Smooth muscle cell (in vitro differentiated cells): Measurements from ENCODE around the gene PGPEP1. TPM values are rescaled to one million over a fixed set of nuclear protein-coding genes. Genes with fewer than 3 reads are reported as not detected.
"Not testable (repeated sequence)": the region's sequence is repeated elsewhere in the genome, so short reads cannot be mapped to it uniquely, and the experiment has no call there.

Experiments used
- DNase-seq: peaks from one replicate; lab custom pipeline; 2025; ENCODE audit not compliant: unreplicated experiment; lab: John Stamatoyannopoulos, UW
- H2AFZ ChIP-seq: fragments of 200-600 bp; sonication (generic); 2 replicates; pipeline ENCODE4 v1.6.0; 2016; ENCODE audit warnings: antibody characterized with exemption, low read depth, mild to moderate bottlenecking
- H3F3A ChIP-seq: fragments of 200-600 bp; sonication (generic); 2 replicates; pipeline ENCODE4 v1.6.0; 2017; ENCODE audit warnings: antibody characterized with exemption, low read depth
- H3K27ac ChIP-seq: fragments of 200-600 bp; sonication (generic); 2 replicates; pipeline ENCODE4 v1.5.1; 2016; ENCODE audit warnings: low read depth, mild to moderate bottlenecking
- H3K27me3 ChIP-seq: fragments of 200-600 bp; sonication (generic); 2 replicates; pipeline ENCODE4 v1.6.1; 2016; ENCODE audit warnings: low read depth, mild to moderate bottlenecking
- H3K36me3 ChIP-seq: fragments of 200-600 bp; sonication (generic); 2 replicates; pipeline ENCODE4 v1.5.1; 2016; ENCODE audit warnings: low read depth
- H3K4me1 ChIP-seq: fragments of 200-600 bp; sonication (generic); 2 replicates; pipeline ENCODE4 v1.5.1; 2016; ENCODE audit warnings: low read depth
- H3K4me2 ChIP-seq: fragments of 200-600 bp; sonication (generic); 2 replicates; pipeline ENCODE4 v1.6.0; 2016; ENCODE audit warnings: mild to moderate bottlenecking
- H3K4me3 ChIP-seq: fragments of 200-600 bp; sonication (generic); 2 replicates; pipeline ENCODE4 v1.5.1; 2016; ENCODE audit warnings: mild to moderate bottlenecking
- H3K79me2 ChIP-seq: fragments of 200-600 bp; sonication (generic); 2 replicates; pipeline ENCODE4 v1.6.0; 2016; ENCODE audit warnings: low read depth, mild to moderate bottlenecking
- H3K9ac ChIP-seq: fragments of 200-600 bp; sonication (generic); 2 replicates; pipeline ENCODE4 v1.6.0; 2016; ENCODE audit warnings: low read depth
- H3K9me3 ChIP-seq: fragments of 200-600 bp; sonication (generic); replicated peaks from 2 replicates; pipeline ENCODE4 v1.5.1; 2016; ENCODE audit warnings: low read depth
- H4K20me1 ChIP-seq: fragments of 200-600 bp; sonication (generic); 2 replicates; pipeline ENCODE4 v1.6.0; 2016; ENCODE audit warnings: low read depth
- WGBS: methylation state at CpG from one replicate; pipeline ENCODE4 v1.1.7; 2016; ENCODE audit warnings: low lambda C conversion rate; 5-methylcytosine and 5-hydroxymethylcytosine counted together
- polyA plus RNA-seq: library from polyadenylated mRNA; unstranded; fragments of >200 nt; fragmentation: Nextera tagmentation; extraction: Ambion mirVana; gene quantifications from 2 replicates; pipeline ENCODE4 v1.2.1, GENCODE V29; 2016
- total RNA-seq: library from RNA; depleted of rRNA; stranded (reverse); fragments of >200 nt; gene quantifications from 2 replicates; pipeline ENCODE4 v1.2.3, GENCODE V29; 2014
- TF ChIP-seq, protein P1 (sequence below): fragments of 200-600 bp; sonication (generic); IDR thresholded peaks from 2 replicates; pipeline ENCODE4 v1.5.1; 2017; ENCODE audit warnings: borderline replicate concordance, mild to moderate bottlenecking, antibody characterized with exemption; ENCODE audit not compliant: insufficient read depth, poor library complexity, severe bottlenecking

PGPEP1 gene
- total and polyA plus RNA-seq, 2 experiments from 2014 or later = 4.5 to 11.7 TPM

DNA sequence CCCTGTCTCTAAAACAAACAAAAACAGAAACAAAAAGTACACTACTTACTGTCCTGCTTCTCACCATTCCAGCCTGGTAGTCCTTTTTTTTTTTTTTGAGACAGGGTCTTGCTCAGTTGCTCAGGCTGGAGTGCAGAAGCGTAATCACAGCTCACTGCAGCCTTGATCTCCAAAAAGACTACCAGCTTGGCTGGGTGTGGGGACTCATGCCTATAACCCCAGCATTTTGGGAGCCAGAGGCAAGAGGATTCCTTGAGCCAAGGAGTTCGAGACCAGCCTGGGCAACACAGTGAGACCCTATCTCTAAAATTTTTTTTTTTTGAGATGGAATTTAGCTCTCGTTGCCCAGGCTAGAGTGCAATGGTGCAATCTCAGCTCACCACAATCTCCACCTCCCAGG lies 40.4 kb downstream of the PGPEP1 start:
- H3K36me3 ChIP-seq = no peaks in the 10 kb centered on the region
- no peak overlapping the region for H3K9ac ChIP-seq
- no peak overlapping the region for H3K4me2 ChIP-seq
- H2AFZ ChIP-seq = no peak overlapping the region
- no peak for DNase-seq
- WGBS = 80% methylated on average over 3 of the region's 3 CpGs
- no peaks in the 10 kb centered on the region for H3K9me3 ChIP-seq
- H3F3A ChIP-seq = peaks cover 10% of the 10 kb centered on the region
- no peaks in the 10 kb centered on the region for H4K20me1 ChIP-seq
- no peaks in the 10 kb centered on the region for H3K79me2 ChIP-seq
- TF ChIP-seq, protein P1, sequence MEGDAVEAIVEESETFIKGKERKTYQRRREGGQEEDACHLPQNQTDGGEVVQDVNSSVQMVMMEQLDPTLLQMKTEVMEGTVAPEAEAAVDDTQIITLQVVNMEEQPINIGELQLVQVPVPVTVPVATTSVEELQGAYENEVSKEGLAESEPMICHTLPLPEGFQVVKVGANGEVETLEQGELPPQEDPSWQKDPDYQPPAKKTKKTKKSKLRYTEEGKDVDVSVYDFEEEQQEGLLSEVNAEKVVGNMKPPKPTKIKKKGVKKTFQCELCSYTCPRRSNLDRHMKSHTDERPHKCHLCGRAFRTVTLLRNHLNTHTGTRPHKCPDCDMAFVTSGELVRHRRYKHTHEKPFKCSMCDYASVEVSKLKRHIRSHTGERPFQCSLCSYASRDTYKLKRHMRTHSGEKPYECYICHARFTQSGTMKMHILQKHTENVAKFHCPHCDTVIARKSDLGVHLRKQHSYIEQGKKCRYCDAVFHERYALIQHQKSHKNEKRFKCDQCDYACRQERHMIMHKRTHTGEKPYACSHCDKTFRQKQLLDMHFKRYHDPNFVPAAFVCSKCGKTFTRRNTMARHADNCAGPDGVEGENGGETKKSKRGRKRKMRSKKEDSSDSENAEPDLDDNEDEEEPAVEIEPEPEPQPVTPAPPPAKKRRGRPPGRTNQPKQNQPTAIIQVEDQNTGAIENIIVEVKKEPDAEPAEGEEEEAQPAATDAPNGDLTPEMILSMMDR = no peak
- H3K27ac ChIP-seq = no peak overlapping the region
- H3K4me1 ChIP-seq = peaks cover 7% of the 10 kb centered on the region
- no peaks in the 10 kb centered on the region for H3K27me3 ChIP-seq
- no peak overlapping the region for H3K4me3 ChIP-seq

DNA sequence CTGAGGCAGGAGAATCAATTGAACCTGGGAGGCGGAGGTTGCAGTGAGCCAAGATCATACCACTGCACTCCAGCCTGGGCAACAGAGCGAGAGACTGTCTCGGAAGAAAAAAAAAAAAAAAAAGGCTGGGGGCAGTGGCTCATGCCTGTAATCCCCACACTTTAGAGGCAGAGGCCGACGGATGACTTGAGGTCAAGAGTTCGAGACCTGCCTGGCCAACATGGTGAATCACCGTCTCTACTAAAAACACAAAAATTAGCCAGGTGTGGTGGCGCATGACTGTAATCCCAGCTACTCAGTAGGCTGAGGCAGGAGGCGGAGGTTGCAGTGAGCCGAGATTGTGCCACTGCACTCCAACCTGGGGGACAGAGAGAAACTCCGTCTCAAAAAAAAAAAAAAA lies 43.2 kb downstream of the PGPEP1 start:
- H3K4me3 ChIP-seq, DNase-seq, H3K4me2 ChIP-seq, H3K9ac ChIP-seq, H3F3A ChIP-seq, H3K27me3 ChIP-seq, H3K79me2 ChIP-seq, H3K4me1 ChIP-seq, H3K9me3 ChIP-seq, H3K27ac ChIP-seq, H3K36me3 ChIP-seq, H4K20me1 ChIP-seq, H2AFZ ChIP-seq: not testable (repeated sequence)
- WGBS = 89% methylated on average over 11 of the region's 11 CpGs

DNA sequence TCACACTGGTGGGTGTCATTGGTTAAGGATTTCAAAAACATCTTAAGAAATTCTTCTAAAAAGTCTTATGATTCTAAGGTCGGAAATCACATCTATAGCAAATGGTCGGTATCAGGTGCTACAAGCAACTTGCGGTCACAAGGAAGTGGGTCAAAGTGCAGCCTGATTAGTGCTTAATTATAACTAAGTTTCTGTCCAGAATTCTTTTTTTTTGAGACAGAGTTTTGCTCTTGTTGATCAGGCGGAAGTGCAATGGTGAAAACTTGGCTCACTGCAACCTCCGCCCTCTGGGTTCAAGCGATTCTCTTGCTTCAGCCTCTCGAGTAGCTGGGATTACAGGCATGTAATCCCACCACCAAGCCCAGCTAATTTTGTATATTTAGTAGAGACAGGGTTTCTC lies 44.4 kb downstream of the PGPEP1 start:
- Histone ChIP-seq H3K9ac (no peak overlapping the region), H3K4me3 (no peak overlapping the region), H4K20me1 (no peaks in the 10 kb centered on the region), H3F3A (peaks cover 9% of the 10 kb centered on the region), H3K4me2 (no peak overlapping the region), H3K79me2 (peaks cover 2% of the 10 kb centered on the region), H3K27ac (peak overlapping the region; percentile 15), H3K36me3 (no peaks in the 10 kb centered on the region), H3K27me3 (no peaks in the 10 kb centered on the region), H3K9me3 (no peaks in the 10 kb centered on the region), H2AFZ (no peak overlapping the region), H3K4me1 (peaks cover 7% of the 10 kb centered on the region)
- WGBS = 88% methylated on average over 7 of the region's 7 CpGs
- TF ChIP-seq, protein P1 = no peak
- no peak for DNase-seq

DNA sequence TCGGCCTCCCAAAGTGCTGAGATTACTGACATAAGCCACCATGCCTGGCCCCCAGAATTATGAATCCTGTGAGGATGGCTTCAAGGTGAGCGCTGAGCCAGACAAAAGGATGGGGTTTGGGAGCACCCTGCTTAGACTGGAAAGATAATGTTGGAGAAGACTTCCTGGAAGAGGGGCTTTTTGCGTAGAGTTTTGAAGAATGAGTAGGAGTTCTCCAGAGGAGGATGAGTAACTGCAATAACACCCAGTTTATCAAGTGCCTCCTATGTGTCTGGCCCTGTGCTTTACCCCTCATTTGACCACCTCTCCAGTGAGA lies 44.9 kb downstream of the PGPEP1 start:
- DNase-seq = no peak
- H3K4me1 ChIP-seq = peaks cover 7% of the 10 kb centered on the region
- H3F3A ChIP-seq = peaks cover 11% of the 10 kb centered on the region
- H3K9ac ChIP-seq = no peak overlapping the region
- no peak overlapping the region for H3K4me2 ChIP-seq
- no peaks in the 10 kb centered on the region for H3K36me3 ChIP-seq
- H3K27me3 ChIP-seq = no peaks in the 10 kb centered on the region
- peaks cover 2% of the 10 kb centered on the region for H3K79me2 ChIP-seq
- TF ChIP-seq, protein P1 = no peak
- peak overlapping the region; percentile 15 for H3K27ac ChIP-seq
- WGBS = 73% methylated on average over 3 of the region's 3 CpGs
- H4K20me1 ChIP-seq = no peaks in the 10 kb centered on the region
- H3K9me3 ChIP-seq = no peaks in the 10 kb centered on the region
- no peak overlapping the region for H2AFZ ChIP-seq
- no peak overlapping the region for H3K4me3 ChIP-seq
